GM12878 (cell line): ENCODE results near the gene DERL3. TPM values are rescaled to one million over a fixed set of nuclear protein-coding genes. Genes with fewer than 3 reads are reported as not detected.

Experiments
- ATAC-seq: fragments of 200-7000 bp; cut with Tn5 transposase; 3 replicates; pipeline ENCODE4 v1.9.1; 2020; ENCODE audit warnings: mild to moderate bottlenecking, moderate library complexity
- BruUV-seq: library from RNA; stranded (reverse); fragments of 400-500 nt; replicated peaks from 2 replicates; lab custom pipeline; 2021; lab: Mats Ljungman, UMichigan
- CTCF ChIA-PET: fragments of 300-600 bp; sonication (Branson Sonifier 250); formaldehyde crosslinking; extraction: SDS; loops from one replicate; lab custom pipeline; 2021; ENCODE audit warnings: inconsistent platforms; lab: Yijun Ruan, JAX
- POLR2A ChIA-PET: fragments of 350-600 bp; formaldehyde crosslinking; extraction: SDS; loops from one replicate; lab custom pipeline; 2021; ENCODE audit warnings: inconsistent platforms; lab: Charles Lee
- RAD21 ChIA-PET: fragments of 300-600 bp; sonication (Branson Sonifier 250); formaldehyde crosslinking; loops from one replicate; lab custom pipeline; 2023; ENCODE audit warnings: antibody characterized with exemption; ENCODE audit not compliant: unreplicated experiment; lab: Charles Lee
- SMC1A ChIA-PET: fragments of 300-600 bp; sonication (Branson Sonifier 250); formaldehyde crosslinking; loops from one replicate; lab custom pipeline; 2023; ENCODE audit not compliant: unreplicated experiment, uncharacterized antibody; lab: Charles Lee
- DNase-seq: peaks from one replicate; pipeline ENCODE4 v3.0.0-alpha.2; 2011; ENCODE audit warnings: low read depth, low spot score
- FAIRE-seq: peaks from 3 replicates; lab custom pipeline; 2011; peaks lifted over from hg19 to GRCh38; lab: Jason Lieb, UNC
- H2AFZ ChIP-seq: 2 replicates; pipeline ENCODE4 v1.6.0; 2011; ENCODE audit warnings: low read depth, low read length, control low read depth; ENCODE audit not compliant: control insufficient read depth
- H3K27ac ChIP-seq: 2 replicates; pipeline ENCODE4 v1.5.1; 2011; ENCODE audit warnings: control low read depth; ENCODE audit not compliant: control insufficient read depth, insufficient read depth
- H3K27me3 ChIP-seq, 2 experiments: replicated peaks in 1 of 2; 2 replicates each; pipeline versions ENCODE4 v1.6.0 to v1.6.1; 2011; ENCODE audit warnings: low read length in 1 of 2; ENCODE audit not compliant: control insufficient read depth in 2 of 2, insufficient read depth in 2 of 2
- H3K36me3 ChIP-seq, 2 experiments: 2 replicates each; pipeline ENCODE4 v1.5.1; 2011; ENCODE audit warnings: low read length in 1 of 2; ENCODE audit not compliant: control insufficient read depth in 2 of 2, insufficient read depth in 2 of 2
- H3K4me1 ChIP-seq: 2 replicates; pipeline ENCODE4 v1.6.1; 2011; ENCODE audit warnings: mild to moderate bottlenecking, low read length, moderate library complexity, mixed read lengths; ENCODE audit not compliant: control insufficient read depth, insufficient read depth
- H3K4me2 ChIP-seq: 2 replicates; pipeline ENCODE4 v1.6.0; 2011; ENCODE audit warnings: control low read depth; ENCODE audit not compliant: control insufficient read depth, insufficient read depth
- H3K4me3 ChIP-seq: fragments of 200-600 bp; sonication (generic); 2 replicates; pipeline ENCODE4 v1.5.1; 2016
- H3K79me2 ChIP-seq: 2 replicates; pipeline ENCODE4 v1.6.0; 2011; ENCODE audit warnings: low read length; ENCODE audit not compliant: control insufficient read depth, insufficient read depth
- H3K9ac ChIP-seq: 2 replicates; pipeline ENCODE4 v1.8.0; 2011; ENCODE audit warnings: low read length, control low read depth, mixed read lengths; ENCODE audit not compliant: control insufficient read depth, insufficient read depth
- H3K9me3 ChIP-seq: replicated peaks from 3 replicates; pipeline ENCODE4 v1.5.1; 2011; ENCODE audit warnings: mild to moderate bottlenecking, low read length; ENCODE audit not compliant: control insufficient read depth, insufficient read depth
- H4K20me1 ChIP-seq: 2 replicates; pipeline ENCODE4 v1.6.0; 2011; ENCODE audit not compliant: control insufficient read depth, insufficient read depth
- E2F8 ChIP-seq: fragments of 450-650 bp; IDR thresholded peaks from 2 replicates; pipeline ENCODE4 v1.6.1; 2018; ENCODE audit warnings: mild to moderate bottlenecking, low read depth, moderate library complexity; ENCODE audit not compliant: partially characterized antibody
- ESRRA ChIP-seq: IDR thresholded peaks from 2 replicates; pipeline ENCODE4 v1.6.1; 2012; ENCODE audit warnings: mild to moderate bottlenecking, low read length, improper control_type of control experiment
- EZH2 ChIP-seq: IDR thresholded peaks from 2 replicates; pipeline ENCODE4 v1.6.1; 2012; ENCODE audit warnings: low read depth, mild to moderate bottlenecking, control low read depth, inconsistent platforms, low read length, borderline replicate concordance; ENCODE audit not compliant: control insufficient read depth
- HDAC2 ChIP-seq: fragments of 200-600 bp; sonication (generic); IDR thresholded peaks from 2 replicates; pipeline ENCODE4 v1.6.1; 2017
- IKZF2 ChIP-seq, 2 experiments: fragments of 450-650 bp; IDR thresholded peaks; 2 replicates each; pipeline ENCODE4 v1.6.1; 2017; ENCODE audit warnings: mild to moderate bottlenecking in 2 of 2, moderate library complexity in 2 of 2
- JUND ChIP-seq: IDR thresholded peaks from 2 replicates; pipeline ENCODE4 v1.6.1; 2012; ENCODE audit warnings: low read depth, mild to moderate bottlenecking, low read length, improper control_type of control experiment, moderate library complexity
- NR2C1 ChIP-seq: fragments of 450-650 bp; IDR thresholded peaks from 2 replicates; pipeline ENCODE4 v1.6.1; 2017; ENCODE audit warnings: antibody characterized with exemption, mild to moderate bottlenecking, moderate library complexity
- RAD21 ChIP-seq: IDR thresholded peaks from 2 replicates; pipeline ENCODE4 v1.6.1; 2011; ENCODE audit warnings: mild to moderate bottlenecking, low read depth, low read length, moderate library complexity; ENCODE audit not compliant: insufficient read depth
- SUPT20H ChIP-seq: IDR thresholded peaks from 2 replicates; pipeline ENCODE4 v1.6.1; 2011; ENCODE audit warnings: low read depth, mild to moderate bottlenecking, low read length, moderate library complexity, borderline replicate concordance; ENCODE audit not compliant: control insufficient read depth
- TBL1XR1 ChIP-seq: IDR thresholded peaks from 2 replicates; pipeline ENCODE4 v1.6.1; 2012; ENCODE audit warnings: low read depth, low read length, improper control_type of control experiment
- WGBS: methylation state at CpG from one replicate; pipeline ENCODE4 v1.1.6; 2016; ENCODE audit warnings: low lambda C conversion rate; ENCODE audit not compliant: insufficient replicate concordance, insufficient coverage; ENCODE audit errors: missing lambda C conversion rate; 5-methylcytosine and 5-hydroxymethylcytosine counted together
- in situ Hi-C: fragments of 300-500 bp; cut with MboI; formaldehyde crosslinking; loops from 9 replicates; pipeline ENCODE4 v1.14.3; 2018; ENCODE audit warnings: mixed read lengths
- intact Hi-C: fragments of 100-400 bp; cut with micrococcal nuclease; formaldehyde crosslinking; loops from one replicate; pipeline ENCODE4 v1.14.2; 2022; ENCODE audit not compliant: unreplicated experiment
- polyA plus RNA-seq, 11 experiments: library from polyadenylated mRNA; depleted of rRNA in 4 of 11; unstranded in 6 of 11; stranded (reverse) in 5 of 11; fragments of >200 nt; fragmentation: Nextera tagmentation in 4 of 11; fragmentation: Illumina TruSeq in 1 of 11; extraction: Ambion mirVana in 4 of 11; extraction: Trizol in 1 of 11; gene quantifications; 1 replicate in 1 of 11; 2 replicates in 10 of 11; pipeline versions ENCODE4 v1.2.1 to v1.2.3, GENCODE V29; 2011 to 2016; ENCODE audit warnings: inconsistent platforms in 2 of 11, missing spikeins in 2 of 11, low read depth in 1 of 11
- total RNA-seq, 4 experiments: library from RNA; depleted of rRNA in 3 of 4; stranded (reverse); fragments of >200 nt in 3 of 4; fragmentation: Illumina TruSeq in 1 of 4; extraction: Trizol in 1 of 4; gene quantifications; 2 replicates each; pipeline versions ENCODE4 v1.2.1 to v1.2.3, GENCODE V29; 2013 to 2021
- TF ChIP-seq, protein P1 (sequence below), 3 experiments: IDR thresholded peaks in 2 of 3; conservative IDR thresholded peaks in 1 of 3; 2 replicates each; pipeline ENCODE4 v1.5.1; 2011; ENCODE audit warnings: low read depth in 3 of 3, low read length in 3 of 3, mild to moderate bottlenecking in 3 of 3, control low read depth in 2 of 3, moderate library complexity in 2 of 3, inconsistent platforms in 1 of 3, mixed read lengths in 1 of 3; ENCODE audit not compliant: control insufficient read depth in 2 of 3, insufficient read depth in 1 of 3; ENCODE audit errors: extremely low read depth in 1 of 3
- TF ChIP-seq, protein P2 (sequence below): fragments of 450-650 bp; conservative IDR thresholded peaks from 2 replicates; pipeline ENCODE4 v1.6.1; 2017; ENCODE audit warnings: mild to moderate bottlenecking, moderate library complexity

DERL3 gene
- total and polyA plus RNA-seq, 10 of the 15 experiments (the other 5 are each of a cell fraction or from before 2014, with no cell fraction given): 4.1 to 52.4 (median 14.1) TPM

- Histone ChIP-seq H3K36me3 (no peaks in the 10 kb centered on the region), H3K4me1 (peaks cover 11% of the 10 kb centered on the region), H3K4me2 (peak overlapping the region; percentile 94), H3K4me3 (peak overlapping the region; percentile 82), H3K27me3 (no peaks in the 10 kb centered on the region), H3K79me2 (peaks cover 7% of the 10 kb centered on the region), H3K9ac (peak overlapping the region; percentile 94), H4K20me1 (no peaks in the 10 kb centered on the region), H3K27ac (peak overlapping the region; percentile 88), H2AFZ (peak overlapping the region; percentile 94), H3K9me3 (no peaks in the 10 kb centered on the region)
- SMC1A ChIA-PET: interaction anchor here (0.8 to 3.0 kb wide), 11 partner anchors 7 to 153 kb away, joined by 3 to 18 read pairs (median 4); partner anchors contain the start of genes CHCHD10, DERL3 and MIF
- DNase-seq (no peak), ATAC-seq (peak; percentile 75), FAIRE-seq (no peak)
- BruUV-seq: no TSS peak
- in situ Hi-C loops (no loop called here), intact Hi-C loops (no loop called here)
- POLR2A ChIA-PET: interaction anchor here (0.6 to 3.7 kb wide), 12 partner anchors 12 to 214 kb away, joined by 3 to 41 read pairs (median 6); partner anchors contain the start of genes MIF and SMARCB1
- CTCF ChIA-PET: interaction anchor here (0.6 to 2.9 kb wide), 16 partner anchors 7 to 300 kb away, joined by 3 to 45 read pairs (median 4); partner anchors contain the start of genes CHCHD10 and MIF
- RAD21 ChIA-PET: interaction anchor here (0.6 to 3.4 kb wide), 16 partner anchors 7 to 1004 kb away, joined by 3 to 30 read pairs (median 4); partner anchors contain the start of genes C22orf15, CABIN1, CHCHD10 and DERL3
- WGBS: 10% methylated on average over 54 of the region's 58 CpGs
- TF ChIP-seq EZH2 (no peak), JUND (no peak), ESRRA (no peak), RAD21 (no peak), E2F8 (no peak), IKZF2 (IDR thresholded peaks at IDR 0.05) (0 out of 4 replicates have a peak, but pooled peaks of 1 of the 2 experiments have one; percentile 18), NR2C1 (peak; percentile 83), TBL1XR1 (no peak), HDAC2 (no peak), SUPT20H (no peak)
- TF ChIP-seq, protein P1, sequence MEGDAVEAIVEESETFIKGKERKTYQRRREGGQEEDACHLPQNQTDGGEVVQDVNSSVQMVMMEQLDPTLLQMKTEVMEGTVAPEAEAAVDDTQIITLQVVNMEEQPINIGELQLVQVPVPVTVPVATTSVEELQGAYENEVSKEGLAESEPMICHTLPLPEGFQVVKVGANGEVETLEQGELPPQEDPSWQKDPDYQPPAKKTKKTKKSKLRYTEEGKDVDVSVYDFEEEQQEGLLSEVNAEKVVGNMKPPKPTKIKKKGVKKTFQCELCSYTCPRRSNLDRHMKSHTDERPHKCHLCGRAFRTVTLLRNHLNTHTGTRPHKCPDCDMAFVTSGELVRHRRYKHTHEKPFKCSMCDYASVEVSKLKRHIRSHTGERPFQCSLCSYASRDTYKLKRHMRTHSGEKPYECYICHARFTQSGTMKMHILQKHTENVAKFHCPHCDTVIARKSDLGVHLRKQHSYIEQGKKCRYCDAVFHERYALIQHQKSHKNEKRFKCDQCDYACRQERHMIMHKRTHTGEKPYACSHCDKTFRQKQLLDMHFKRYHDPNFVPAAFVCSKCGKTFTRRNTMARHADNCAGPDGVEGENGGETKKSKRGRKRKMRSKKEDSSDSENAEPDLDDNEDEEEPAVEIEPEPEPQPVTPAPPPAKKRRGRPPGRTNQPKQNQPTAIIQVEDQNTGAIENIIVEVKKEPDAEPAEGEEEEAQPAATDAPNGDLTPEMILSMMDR (IDR thresholded peaks at IDR 0.05 in 2 of 3, conservative IDR thresholded peaks at IDR 0.05 in 1 of 3; ENCODE audit: control insufficient read depth in 2 of 3, extremely low read depth in 1 of 3, insufficient read depth in 1 of 3, low read depth in 3 of 3, low read length in 3 of 3): peak in 2 of 3 experiments; percentile 12 to 28; a peak in 2 of 6 replicates
- TF ChIP-seq, protein P2, sequence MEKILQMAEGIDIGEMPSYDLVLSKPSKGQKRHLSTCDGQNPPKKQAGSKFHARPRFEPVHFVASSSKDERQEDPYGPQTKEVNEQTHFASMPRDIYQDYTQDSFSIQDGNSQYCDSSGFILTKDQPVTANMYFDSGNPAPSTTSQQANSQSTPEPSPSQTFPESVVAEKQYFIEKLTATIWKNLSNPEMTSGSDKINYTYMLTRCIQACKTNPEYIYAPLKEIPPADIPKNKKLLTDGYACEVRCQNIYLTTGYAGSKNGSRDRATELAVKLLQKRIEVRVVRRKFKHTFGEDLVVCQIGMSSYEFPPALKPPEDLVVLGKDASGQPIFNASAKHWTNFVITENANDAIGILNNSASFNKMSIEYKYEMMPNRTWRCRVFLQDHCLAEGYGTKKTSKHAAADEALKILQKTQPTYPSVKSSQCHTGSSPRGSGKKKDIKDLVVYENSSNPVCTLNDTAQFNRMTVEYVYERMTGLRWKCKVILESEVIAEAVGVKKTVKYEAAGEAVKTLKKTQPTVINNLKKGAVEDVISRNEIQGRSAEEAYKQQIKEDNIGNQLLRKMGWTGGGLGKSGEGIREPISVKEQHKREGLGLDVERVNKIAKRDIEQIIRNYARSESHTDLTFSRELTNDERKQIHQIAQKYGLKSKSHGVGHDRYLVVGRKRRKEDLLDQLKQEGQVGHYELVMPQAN: 0 out of 2 replicates have a peak, but pooled peaks have one; percentile 22
Measured at GRCh38 chr22:23856721-23857605, 18.2 kb upstream of the DERL3 start.
